ENCODE measurements around the gene ELMO1. TPM values are rescaled to one million over a fixed set of nuclear protein-coding genes. Genes with fewer than 3 reads are reported as not detected.

ELMO1 gene
- total and polyA plus RNA-seq, 4 donors: 10.1 to 183 (median 34.4) TPM

DNA sequence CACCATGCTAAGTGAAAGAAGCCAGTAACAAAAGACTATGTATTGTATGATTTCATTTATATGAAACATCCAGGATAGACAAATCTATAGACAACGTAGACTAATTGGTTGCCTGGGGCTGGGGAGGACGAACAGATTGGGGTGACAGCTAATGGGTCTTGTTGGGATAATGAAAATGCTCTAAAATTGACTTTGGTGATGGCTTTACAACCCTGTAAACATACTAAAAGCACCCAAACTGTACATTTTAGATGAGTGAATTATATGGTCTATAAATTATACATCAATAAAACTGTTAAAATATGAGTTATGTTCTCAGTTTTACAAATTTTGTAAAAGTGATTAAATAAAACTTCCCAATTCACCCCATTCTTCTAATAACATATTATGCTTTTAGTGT is 261.5 kb downstream of the ELMO1 start:
- H3K4me1 ChIP-seq (ENCODE audit: control insufficient read depth in 5 of 5, insufficient read depth in 5 of 5, low read length in 5 of 5): peaks cover 0 to 2% (median 0%) of the 10 kb centered on the region in 5 donors
- TF ChIP-seq CTCF (IDR thresholded peaks at IDR 0.05; ENCODE audit: control extremely low read depth, extremely low read depth): no peak
- no peaks in the 10 kb centered on the region for H3K9me3 ChIP-seq (ENCODE audit: control insufficient read depth in 4 of 4, insufficient read depth in 3 of 4, low read length in 3 of 4)
- H3K9ac ChIP-seq (ENCODE audit: insufficient read depth in 1 of 2, low read length in 2 of 2): no peak overlapping the region
- 70 to 75% methylated on average over 2 of the region's 2 CpGs for WGBS, 2 donors
- no peak overlapping the region for H3K4me3 ChIP-seq
- no peaks in the 10 kb centered on the region for H3K36me3 ChIP-seq (ENCODE audit: control insufficient read depth in 4 of 4, insufficient read depth in 4 of 4, low read length in 4 of 4)
- ATAC-seq (ENCODE audit: insufficient read depth, low FRiP score) (no peak), DNase-seq (no peak)
- no peak overlapping the region for H3K27ac ChIP-seq (ENCODE audit: low read depth in 1 of 2, low read length in 1 of 2)
- H3K27me3 ChIP-seq (ENCODE audit: control insufficient read depth in 3 of 3, insufficient read depth in 3 of 3, low read length in 2 of 3): no peaks in the 10 kb centered on the region

- 91 to 93% methylated on average over 1 of the region's 1 CpG for WGBS, 2 donors
- Histone ChIP-seq H3K9me3 (ENCODE audit: control insufficient read depth in 4 of 4, insufficient read depth in 3 of 4, low read length in 3 of 4) (no peaks in the 10 kb centered on the region), H3K4me3 (no peak overlapping the region), H3K4me1 (ENCODE audit: control insufficient read depth in 5 of 5, insufficient read depth in 5 of 5, low read length in 5 of 5) (peaks cover 0 to 3% (median 0%) of the 10 kb centered on the region in 5 donors), H3K27ac (ENCODE audit: low read depth in 1 of 2, low read length in 1 of 2) (no peak overlapping the region), H3K36me3 (ENCODE audit: control insufficient read depth in 4 of 4, insufficient read depth in 4 of 4, low read length in 4 of 4) (no peaks in the 10 kb centered on the region), H3K27me3 (ENCODE audit: control insufficient read depth in 3 of 3, insufficient read depth in 3 of 3, low read length in 2 of 3) (no peaks in the 10 kb centered on the region), H3K9ac (ENCODE audit: insufficient read depth in 1 of 2, low read length in 2 of 2) (no peak overlapping the region)
- ATAC-seq (ENCODE audit: insufficient read depth, low FRiP score) (no peak), DNase-seq (no peak)
- no peak for TF ChIP-seq CTCF (IDR thresholded peaks at IDR 0.05; ENCODE audit: control extremely low read depth, extremely low read depth)
Observed at GRCh38 chr7:37186753-37187152, 261.9 kb downstream of the ELMO1 start.

- DNase-seq (no peak), ATAC-seq (ENCODE audit: insufficient read depth, low FRiP score) (no peak)
- H3K27me3 ChIP-seq (ENCODE audit: control insufficient read depth in 3 of 3, insufficient read depth in 3 of 3, low read length in 2 of 3): no peaks in the 10 kb centered on the region
- H3K9me3 ChIP-seq (ENCODE audit: control insufficient read depth in 4 of 4, insufficient read depth in 3 of 4, low read length in 3 of 4): no peaks in the 10 kb centered on the region
- H3K9ac ChIP-seq (ENCODE audit: insufficient read depth in 1 of 2, low read length in 2 of 2): no peak overlapping the region
- H3K27ac ChIP-seq (ENCODE audit: low read depth in 1 of 2, low read length in 1 of 2): no peak overlapping the region
- H3K4me1 ChIP-seq (ENCODE audit: control insufficient read depth in 5 of 5, insufficient read depth in 5 of 5, low read length in 5 of 5): peaks cover 0 to 3% (median 0%) of the 10 kb centered on the region in 5 donors
- TF ChIP-seq CTCF (IDR thresholded peaks at IDR 0.05; ENCODE audit: control extremely low read depth, extremely low read depth): no peak
- H3K36me3 ChIP-seq (ENCODE audit: control insufficient read depth in 4 of 4, insufficient read depth in 4 of 4, low read length in 4 of 4): peaks cover 0 to 13% (median 5%) of the 10 kb centered on the region in 4 donors
- no peak overlapping the region for H3K4me3 ChIP-seq
Observed at GRCh38 chr7:37181550-37181932, 267.1 kb downstream of the ELMO1 start.

DNA sequence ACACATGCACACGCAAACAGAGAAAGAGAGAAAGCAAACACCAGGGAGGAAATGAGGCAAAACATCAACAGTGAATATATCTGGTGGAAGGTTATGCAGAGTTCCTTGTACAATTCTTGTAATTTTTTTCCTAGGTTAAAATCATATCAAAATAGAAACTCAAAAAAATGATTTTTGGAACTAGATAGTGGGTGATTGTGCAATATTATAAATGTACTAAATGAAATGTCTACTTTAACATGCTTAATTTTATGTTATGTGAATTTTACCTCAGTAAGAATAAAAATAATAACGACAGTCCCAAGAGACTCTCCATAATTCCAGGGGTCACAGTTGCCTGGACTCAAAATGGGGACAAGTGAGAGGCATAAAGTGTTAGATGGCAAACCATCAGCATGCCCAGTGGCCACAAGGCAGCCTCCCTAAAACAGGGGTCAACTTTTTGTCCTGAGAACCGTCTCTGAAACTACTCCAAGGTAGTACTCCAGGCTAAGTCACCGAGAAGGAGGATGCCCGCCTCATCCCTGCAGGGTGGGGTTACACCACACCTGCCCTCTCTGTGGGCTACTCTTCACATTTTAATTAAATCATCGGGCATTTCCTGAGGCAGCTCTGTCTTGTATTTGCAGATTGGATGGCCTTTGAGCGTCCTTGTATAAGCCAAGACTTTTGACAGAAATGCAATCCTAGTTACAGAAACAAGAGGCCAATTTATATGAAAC is 267.7 kb downstream of the ELMO1 start:
- WGBS, 2 donors: 81 to 84% methylated on average over 7 of the region's 7 CpGs
- Histone ChIP-seq H3K4me3 (no peak overlapping the region), H3K4me1 (ENCODE audit: control insufficient read depth in 5 of 5, insufficient read depth in 5 of 5, low read length in 5 of 5) (peaks cover 0 to 3% (median 0%) of the 10 kb centered on the region in 5 donors), H3K27ac (ENCODE audit: low read depth in 1 of 2, low read length in 1 of 2) (no peak overlapping the region), H3K9me3 (ENCODE audit: control insufficient read depth in 4 of 4, insufficient read depth in 3 of 4, low read length in 3 of 4) (no peaks in the 10 kb centered on the region), H3K9ac (ENCODE audit: insufficient read depth in 1 of 2, low read length in 2 of 2) (no peak overlapping the region), H3K27me3 (ENCODE audit: control insufficient read depth in 3 of 3, insufficient read depth in 3 of 3, low read length in 2 of 3) (no peaks in the 10 kb centered on the region), H3K36me3 (ENCODE audit: control insufficient read depth in 4 of 4, insufficient read depth in 4 of 4, low read length in 4 of 4) (peaks cover 0 to 13% (median 5%) of the 10 kb centered on the region in 4 donors)
- ATAC-seq (ENCODE audit: insufficient read depth, low FRiP score) (no peak), DNase-seq (no peak)
- TF ChIP-seq CTCF (IDR thresholded peaks at IDR 0.05; ENCODE audit: control extremely low read depth, extremely low read depth): no peak

Measured in lung (tissue), 12 donors.